NCI-H1436 (cell line): ENCODE results near the gene DOK3.

Experiments
- DNase-seq: peaks from one replicate; lab custom pipeline; 2025; lab: John Stamatoyannopoulos, UW

Gene DOK3

DNA sequence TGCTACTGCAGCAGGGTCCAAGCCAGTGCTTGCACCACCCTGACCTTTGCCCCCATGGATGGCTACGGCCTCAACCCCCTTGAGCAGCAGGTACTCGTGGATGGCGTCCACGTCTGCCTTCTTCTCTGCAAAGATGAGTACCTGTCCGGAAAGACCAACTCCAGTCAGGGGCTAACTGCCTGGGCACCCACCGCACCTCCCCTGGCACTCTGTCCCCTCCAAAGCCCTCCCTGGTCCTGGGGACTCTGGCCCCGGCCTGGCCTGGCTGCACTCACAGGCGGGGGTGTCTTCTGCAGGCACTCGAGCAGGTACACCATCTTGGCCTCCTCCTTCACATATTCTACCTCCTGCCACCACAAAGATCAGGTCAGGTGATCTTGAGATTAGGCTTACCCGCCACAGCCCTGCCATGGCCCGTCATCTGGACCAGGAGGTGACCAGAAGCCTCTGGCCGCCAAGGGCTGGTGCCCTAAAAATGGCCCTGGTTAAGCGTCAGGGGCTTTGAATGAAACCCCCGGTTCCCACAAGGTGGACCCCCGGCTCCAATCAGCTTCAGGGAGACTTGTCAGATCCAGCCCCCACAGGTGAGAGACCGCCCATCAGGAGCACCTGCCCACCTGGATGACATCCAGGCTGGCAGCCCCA lies 3.2 kb upstream of the DOK3 start:
- DNase-seq: no peak

DNA sequence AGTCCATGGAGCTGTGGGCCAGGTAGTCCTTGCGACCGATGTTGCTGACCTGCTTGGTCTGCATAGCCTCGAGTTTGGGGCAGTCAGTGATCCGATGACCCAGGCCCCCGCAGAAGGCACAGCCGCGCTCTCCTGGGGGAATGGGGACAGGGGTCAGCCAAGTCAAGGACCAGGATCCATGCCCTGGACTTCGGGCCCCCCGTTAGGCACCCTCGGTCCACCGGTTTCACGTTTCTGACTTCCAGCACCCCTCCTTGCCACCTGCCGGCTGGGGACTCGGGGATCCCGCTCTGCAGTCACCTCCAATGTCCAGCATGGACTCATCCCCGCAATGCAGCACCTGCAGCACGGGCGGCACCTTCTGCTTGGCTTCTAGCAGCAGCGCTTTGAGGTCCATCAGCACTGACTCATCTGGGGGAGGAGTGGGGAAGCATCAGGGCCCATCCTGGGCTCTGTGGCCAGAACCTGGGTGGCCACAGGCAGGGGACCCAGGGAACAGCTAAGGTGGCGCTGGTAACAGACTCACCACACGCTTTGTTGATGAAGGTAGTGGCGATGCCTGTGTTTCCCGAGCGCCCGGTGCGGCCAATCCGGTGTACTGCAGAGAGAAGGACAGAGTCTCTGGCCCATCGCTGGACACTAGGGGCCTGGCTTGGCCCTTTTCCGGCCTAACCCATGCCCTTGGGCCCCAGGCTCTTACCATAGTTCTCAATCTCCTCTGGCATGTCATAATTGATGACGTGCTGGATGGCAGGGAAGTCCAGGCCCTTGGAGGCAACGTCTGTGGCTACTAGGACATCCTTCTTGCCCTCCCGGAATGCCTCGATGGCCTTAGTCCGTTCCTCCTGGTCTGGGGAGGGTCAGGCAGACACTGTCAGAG lies 2.4 kb upstream of the DOK3 start:
- no peak for DNase-seq

DNA sequence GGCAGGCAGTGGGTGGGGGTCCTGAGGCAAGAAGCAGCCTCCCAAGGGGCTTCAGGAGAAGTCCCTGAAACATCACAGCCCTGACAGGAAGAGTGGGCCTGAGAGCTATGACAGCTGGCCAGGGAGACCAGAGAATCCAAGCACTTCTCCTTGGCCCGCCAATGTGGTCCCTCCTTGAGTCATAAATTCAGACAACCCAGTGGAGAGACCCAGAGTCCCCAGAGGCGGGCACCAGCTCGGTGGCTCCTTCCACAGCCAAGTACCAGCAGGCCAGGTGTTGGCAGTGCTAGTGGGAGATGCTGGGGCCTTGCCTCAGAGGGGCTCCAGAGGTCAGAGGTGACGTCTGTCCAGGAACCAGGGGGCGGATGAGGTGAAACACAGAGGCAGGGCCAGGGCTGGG lies 1.6 kb upstream of the DOK3 start:
- DNase-seq: no peak

DNA sequence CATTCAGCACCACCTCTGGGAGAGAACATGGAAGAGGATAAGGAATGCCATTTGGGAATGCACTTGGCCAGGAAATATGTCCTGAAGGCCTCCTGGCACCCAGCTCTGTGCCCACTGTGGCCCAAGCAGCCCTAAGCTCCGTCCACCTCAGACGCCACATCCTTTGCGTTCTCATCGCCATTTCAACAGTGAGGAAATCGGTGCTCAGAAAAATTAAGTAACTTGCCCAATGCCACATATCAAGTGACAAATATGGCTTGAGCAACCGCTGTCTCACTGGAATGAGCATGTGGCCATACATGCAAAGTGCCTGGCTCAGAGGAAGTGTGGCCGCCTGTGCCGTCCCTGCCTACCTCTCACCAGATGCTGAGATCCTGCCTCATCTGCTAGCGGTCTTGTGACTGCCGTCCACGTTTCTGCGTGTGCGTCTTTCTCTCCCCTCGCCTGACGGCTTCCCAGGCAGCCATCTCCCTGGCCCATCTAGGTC lies 984 bp upstream of the DOK3 start:
- DNase-seq: no peak

DNA sequence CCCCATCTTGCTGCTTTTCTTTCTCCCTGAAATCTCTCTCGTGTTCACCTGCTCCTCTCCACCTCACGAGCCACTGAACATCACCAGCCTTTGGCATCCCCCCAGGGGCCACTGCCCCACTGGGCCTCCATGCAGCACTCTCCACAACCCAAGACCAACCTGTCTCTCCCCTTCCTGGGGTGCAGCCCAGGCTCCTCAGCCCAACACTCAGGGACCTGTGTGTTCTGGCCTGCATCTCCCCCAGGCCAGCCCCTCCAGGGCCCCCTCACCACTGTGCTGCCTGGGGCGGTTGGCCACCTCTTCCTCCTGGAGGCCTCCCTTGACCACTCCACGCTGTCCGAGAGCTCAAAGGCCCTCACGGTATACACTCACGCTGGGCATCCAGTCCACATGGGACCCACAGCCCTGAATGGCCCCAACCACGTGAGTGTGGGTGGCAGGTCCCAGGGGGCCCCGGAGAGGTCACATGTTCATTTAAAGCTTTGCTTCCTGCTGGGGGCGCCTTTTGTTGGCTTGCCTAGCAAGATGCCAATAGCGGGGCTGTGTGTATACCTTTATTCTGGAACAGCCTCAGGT lies 453 bp upstream of the DOK3 start:
- no peak for DNase-seq

DNA sequence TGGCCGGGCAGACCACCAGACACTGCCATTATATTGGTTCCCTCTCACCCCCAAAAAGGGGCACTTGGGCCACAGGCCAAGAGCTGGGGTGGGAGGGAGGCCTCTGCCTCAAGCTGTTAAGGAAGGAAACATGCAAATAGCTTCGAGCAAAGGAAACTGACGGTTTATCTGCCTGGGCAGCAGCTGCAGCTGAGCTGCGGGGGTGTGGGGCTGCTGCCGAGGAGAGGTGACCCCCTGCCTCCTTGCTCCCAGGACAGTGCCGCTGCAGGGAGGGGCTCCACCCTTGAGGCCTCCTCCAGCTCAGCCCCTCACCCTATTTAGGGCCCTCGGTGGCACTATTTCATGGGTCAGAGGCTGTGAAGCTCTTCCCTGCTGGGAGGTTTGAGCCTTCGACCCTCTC lies 789 bp downstream of the DOK3 start:
- DNase-seq: no peak

DNA sequence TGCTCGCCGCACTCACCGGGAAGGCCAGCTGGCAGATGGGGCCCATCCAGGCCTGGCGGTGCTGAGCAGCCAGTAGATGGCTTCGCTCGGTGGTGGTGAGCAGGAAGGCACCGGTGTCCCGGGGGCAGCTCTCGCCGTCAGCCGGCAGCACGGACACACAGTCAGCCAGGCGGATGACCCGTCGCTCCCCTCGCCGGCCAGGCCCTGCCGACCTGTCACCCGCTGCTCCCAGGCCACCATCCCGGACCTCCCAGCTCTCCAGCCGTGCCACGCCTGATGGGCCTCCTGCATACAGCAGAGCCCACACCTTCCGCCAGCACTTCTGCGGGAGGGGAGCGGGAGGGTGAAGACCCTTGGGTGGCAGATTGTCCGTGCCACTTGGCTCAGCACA lies 1.4 kb downstream of the DOK3 start:
- DNase-seq: no peak

DNA sequence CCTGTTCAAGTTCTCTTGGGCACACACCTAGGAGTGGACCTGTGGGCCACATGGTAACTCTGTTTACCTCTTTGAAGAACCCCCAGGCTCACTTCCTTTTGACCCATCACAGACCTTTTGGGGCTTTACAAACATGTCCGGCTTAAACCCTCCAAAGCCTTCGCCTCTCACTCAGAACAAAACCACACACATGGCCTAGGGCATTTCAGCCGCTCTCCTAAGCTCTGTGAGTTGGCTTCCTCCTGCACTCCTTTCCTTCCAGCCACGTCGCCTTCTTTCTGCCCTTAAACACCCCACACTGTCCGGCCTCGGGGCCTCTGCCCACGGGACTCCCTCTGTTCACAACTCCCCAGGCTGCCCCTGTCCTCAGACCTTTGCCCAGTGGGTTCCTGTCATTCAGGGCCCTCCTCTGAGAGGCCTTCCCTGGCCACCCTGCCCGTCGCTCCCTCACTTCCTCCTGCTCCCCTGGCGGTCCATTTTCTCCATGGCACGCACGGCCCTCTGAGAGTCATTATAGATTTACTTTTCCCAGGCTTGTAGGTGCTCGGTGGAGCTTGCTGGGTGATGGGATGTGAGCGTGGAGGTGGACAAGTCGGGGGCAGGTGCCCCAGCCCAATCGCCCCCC lies 1.9 kb downstream of the DOK3 start:
- DNase-seq: no peak

DNA sequence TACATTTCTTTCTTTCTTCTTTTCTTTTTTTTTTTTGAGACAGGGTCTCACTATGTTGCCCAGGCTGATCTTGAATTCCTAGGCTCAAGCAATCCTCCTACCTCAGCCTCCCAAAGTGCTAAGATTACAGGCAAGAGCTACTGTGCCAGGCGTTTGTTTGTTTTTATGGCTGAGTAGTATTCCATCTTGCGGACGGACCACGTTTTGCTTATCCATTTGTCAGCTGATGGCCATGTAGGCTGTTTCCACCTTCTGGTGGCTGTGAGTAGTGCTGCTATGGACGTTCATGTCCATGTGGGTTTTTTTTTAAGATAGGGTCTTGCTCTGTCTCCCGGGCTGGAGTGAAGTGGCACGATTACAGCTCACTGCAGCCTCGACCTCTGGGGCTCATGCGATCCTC lies 2.5 kb downstream of the DOK3 start:
- no peak for DNase-seq

DNA sequence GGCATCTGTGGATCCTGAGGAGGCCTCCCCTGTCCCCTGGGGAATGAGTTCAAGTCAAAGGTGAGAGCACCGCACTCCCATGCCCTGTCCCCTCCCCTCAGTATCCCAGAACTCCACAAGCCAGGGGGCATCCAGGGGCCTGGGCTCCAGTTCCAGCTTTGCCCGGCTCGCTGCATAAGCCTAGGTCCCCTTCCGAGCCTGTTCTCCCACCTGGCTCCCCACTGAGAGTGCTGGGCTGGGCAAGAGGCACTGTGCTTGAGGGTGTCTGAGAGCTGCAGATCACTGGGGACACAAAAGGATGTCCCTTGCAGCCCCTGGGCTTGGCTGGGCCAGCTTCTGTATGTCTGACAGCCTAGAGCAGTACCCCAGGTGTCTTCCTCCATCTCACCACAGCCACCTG lies 4.6 kb downstream of the DOK3 start:
- no peak for DNase-seq

DNA sequence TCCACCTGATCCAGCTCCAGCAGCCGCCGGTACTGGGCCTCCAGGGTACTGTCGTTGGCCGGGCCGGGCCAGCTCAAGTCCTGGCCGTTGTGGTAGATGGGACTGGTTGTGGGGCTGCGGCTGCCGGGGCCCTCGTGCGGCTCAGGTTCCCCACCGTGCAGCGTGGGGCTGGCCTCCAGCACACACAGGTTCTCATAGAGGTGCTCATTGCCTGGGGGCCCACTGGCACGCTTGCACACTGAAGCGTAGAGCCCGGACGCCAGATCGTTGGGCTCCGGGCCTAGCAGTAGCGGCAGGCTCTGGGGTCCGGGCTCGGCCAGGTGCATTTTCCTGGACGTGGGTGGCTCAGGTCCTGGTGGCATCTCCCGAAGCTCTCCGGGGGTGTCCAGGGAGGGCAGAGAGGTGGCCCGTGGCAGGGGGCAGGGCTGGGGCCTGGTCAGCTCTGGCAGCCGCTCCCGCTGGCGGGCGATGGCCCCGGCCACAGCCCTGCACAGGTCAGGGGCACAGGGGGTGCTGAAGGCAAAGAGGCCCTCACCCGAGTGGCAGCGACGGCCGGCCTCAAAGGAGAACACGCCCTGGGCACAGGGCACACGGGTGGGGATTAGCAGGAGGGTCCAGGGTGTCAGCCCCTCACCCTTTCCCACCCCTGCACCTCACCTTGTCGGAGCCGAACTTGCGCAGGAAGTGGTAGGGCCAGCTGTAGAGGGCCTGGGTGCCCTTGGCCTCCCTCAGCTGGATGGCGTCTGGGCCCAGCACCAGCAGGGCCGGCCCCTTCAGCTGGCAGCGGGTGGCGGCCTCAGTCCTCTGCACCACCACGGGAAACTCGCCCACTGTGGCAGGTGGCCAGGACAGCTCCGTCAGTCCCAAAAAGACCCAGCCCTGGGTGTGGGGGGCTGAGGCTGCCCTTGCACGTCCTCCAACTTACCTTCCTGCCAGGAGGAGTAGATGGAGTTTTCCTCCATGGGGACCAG lies 5.3 kb downstream of the DOK3 start:
- no peak for DNase-seq

DNA sequence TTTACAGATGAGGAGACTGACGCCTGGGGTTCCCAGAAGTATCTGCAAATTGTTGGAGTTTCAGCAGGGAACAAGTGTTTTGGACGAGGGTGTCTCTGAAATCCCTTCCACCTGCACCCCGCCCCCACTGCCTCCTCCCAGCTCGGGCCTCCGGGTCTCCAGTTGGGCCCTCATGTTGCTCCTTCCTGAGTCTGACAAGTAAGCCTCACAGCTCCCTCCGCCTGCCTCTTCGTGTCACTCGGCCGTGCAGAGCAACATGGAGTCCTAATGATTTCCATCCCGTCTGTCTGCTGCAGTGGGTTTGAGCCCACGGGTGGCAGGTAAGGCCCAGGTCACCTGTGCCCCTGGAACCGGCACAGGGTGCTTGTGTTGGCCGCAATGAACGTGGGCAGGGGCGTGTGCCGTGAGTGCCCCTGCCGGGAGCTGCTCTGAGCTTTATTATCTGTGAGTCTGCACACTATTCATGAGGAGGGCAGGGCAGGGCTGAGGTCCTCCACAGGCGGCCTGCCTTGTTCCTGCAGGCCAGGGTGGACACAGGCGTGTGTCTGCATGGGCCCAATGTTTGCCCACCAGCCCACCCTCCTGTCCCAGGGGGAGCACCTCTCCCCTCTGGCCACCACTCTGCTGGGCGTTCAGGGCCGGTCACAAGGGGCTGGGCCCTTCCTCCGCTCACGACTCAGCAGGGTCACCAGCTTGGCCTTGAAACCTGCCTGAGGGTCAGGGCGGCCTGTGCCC lies 6.1 kb downstream of the DOK3 start:
- no peak for DNase-seq

DNA sequence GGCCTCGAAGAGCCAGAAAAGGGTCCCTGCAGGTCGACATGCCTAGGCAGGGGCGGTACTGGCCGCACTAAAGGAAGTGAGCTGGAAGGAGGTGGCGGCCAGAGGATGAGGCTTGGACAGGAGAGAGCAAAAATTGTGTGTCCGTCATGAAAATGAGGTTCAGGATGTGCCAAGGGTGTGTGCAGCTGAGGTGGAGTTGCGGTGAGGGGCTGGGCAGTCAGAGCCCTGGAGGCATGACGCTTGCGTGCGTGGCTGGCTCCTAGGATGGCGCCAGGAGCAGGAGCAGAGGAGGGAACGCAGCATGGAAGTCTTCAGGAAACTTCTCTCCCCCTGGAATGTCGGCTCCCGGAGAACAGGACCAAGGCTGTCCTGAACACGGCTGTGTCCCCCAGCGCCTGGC lies 6.7 kb downstream of the DOK3 start:
- DNase-seq: no peak

DNA sequence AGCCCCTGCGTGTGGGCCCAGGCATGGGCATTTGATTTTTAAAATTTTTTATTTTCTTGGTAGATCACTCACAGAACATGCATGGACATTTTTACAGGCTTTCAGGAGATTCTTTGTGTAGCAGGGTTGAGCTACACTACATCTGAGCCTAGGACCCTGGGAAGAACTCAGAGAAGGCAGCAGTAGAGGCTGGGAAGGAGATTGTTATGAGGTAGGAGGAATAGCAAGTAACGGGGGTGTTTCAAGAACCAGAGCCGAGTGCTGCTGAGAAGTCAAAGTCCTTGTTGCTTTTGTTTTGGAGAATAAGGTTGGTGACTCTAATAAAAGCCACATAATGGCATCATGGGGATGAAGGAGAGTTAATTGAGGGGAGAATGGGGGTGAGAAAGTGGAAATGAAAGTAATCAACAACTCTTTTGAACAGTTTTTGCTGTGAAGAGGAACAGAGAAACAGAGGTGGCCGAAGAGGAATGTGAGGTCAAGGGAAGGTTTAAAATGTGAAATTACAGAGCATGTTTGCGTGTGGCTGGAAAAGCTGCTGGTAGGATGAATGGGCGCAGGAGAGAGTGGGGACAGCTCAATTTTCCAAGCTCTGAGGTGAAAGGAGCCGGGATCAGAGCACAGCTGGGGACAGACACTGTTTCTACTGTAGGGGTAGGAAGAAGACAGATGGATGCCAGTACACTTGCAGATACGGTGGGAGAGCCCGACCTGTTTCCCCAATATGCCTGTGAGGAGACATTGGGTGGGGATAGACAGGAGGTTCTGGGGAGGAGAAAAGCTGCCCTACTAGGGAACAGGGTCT lies 7.5 kb downstream of the DOK3 start:
- no peak for DNase-seq

DNA sequence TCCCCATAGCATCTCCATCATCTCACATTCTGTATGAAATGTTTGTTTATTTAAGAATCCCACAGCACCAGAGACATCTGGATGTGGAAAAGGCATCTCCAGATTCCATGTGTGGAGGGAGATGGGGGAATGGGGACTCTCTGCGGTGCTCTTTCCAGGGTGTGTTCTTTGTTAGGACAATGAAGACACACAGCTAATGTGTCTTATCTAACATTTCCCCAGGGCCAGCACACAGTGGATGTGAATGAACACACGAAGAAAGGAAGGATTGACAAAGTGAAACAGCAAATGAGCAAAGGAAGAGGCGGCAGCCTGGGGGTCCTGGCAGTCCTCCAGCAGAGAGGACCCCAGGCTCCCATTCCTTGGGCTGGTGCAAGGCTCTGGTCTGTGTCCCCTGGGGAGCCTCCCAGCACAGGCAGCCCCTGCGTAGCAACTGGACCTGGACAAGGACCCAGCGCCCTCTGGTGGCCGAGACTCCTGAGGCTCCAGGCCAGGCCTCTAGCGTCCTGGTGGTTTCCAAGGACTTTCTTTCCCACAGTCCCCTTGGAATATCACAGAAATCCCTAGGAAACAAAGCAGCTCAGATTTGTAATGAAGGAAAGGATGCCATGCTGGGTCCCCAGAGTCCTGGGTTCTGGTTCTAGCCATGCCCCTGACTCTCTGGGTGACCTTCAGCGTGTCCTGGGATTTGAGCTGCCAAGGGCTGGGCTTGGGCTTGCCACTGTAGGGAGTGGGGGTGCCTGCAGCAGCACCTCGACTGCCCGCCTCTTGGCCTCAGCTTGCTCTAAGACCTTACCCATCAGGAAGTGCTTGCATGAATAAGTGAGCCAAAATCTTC lies 8.7 kb downstream of the DOK3 start:
- DNase-seq: peak; percentile 50

DNA sequence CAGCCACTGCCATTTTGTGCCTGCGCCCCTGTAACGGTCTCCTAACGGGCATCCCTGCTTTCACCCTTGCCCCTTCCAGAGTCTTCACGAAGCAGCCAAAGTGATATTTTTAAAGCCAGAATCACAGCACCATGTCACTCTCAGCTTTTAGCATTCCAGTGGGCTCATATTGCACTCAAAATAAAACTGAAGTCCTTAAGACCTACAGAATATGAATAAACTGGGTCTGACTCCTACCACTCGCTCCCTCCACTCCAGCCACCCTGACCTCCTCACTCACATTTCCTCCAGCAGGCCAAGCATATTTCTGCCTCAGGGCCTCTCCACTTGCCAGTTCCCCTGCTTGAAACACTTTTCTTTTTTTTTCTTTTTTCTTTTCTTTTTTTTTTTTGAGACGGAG lies 9.8 kb downstream of the DOK3 start:
- DNase-seq: no peak

DNA sequence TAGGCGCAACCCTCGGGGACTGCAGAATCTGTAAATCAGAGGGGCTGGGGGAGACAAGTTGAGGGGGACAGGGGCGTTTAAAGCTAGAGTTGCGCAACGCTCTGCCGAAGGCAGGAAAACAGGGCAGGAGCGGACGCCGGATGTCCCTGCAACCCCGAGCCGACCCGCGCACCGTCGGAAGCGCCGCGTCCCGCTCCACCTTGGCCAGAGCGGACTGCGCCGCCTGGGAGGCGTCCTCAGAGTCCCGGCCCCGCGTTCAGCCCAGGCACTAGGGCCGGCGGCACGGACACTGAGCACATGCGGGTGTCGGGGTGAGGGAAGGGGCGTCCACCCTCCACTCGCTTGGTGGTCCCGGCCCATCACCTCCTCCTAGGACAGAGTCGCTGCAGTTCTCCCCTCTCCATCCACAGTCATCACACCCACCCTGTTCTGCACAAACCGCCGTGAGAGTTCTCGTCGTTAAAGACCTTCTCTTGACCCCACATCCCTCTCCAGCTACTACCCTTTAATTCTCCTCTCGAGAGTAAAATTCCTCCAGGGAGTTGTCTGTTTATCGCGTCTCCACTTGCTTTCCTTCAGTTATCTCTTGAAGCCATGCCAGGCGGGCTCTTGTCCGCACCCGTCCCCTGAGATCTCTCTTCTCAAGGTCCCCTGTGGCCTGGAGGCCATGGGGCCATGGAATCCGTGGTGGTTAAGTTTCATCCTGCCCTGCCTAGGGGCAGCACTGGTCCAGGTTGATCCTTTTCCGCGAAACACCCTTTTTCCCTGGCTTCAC lies 11.4 kb downstream of the DOK3 start:
- no peak for DNase-seq

DNA sequence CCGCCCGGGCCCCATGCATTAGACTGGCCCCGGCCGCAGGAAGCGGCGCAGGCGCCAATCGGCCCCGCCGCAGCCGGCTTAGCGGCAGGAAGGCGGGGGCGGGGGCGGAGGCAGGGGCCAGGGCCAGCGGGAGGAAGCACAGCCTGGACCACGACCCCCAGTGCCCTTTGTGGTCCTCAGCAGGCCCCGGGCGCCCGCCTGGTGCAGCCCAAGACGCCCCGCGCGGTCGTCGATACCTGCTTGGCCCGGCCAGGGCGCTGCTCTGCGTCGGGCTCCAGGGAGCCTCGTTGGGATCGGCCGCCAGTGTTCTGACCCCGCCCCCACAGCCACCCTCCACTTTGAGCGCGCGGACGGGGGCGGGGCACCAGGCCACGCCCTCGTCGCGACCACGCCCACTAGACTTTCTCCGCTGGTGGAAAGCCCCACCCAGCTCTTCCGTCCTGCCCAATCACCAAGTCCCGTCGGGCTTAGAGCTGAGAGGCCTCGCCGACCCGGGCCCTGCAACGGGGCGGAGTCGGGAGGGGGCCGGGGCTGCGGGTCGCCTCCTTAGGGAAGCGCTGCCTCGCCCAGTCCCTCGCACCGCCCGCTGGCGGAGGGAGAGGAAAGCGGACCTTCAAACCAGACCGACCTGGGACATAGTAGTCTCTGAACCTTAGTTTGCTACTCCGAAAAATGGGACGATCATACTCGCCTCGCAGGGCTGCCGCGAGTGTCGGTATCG lies 12.2 kb downstream of the DOK3 start, which contains the start of gene PDLIM7:
TSS of gene PDLIM7 (minus strand) at position 313 of the 721 bp plus-strand sequence. CDS start 1,092 bp downstream, outside the sequence.
- DNase-seq: peak; percentile 80
